ENCODE results near the gene APBB2.

DNA sequence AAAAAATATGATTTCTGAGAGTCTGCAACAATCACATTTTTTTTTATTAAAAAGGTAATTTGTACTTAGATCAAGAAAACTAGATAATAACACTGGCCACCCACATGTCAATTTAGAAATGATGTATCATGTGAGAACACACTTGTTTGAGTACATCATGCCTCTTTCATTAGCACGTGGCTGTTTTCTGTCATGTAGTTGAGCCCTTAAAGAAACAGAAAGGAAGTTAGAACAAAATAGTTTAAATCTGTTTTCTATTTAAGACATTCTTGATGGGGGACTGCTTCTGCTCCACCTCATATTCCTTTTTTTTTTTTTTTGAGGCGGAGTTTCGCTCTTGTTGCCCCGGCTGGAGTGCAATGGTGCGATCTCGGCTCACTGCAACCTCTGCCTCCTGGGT is 257.1 kb downstream of the APBB2 start:
- TF ChIP-seq, protein P1, sequence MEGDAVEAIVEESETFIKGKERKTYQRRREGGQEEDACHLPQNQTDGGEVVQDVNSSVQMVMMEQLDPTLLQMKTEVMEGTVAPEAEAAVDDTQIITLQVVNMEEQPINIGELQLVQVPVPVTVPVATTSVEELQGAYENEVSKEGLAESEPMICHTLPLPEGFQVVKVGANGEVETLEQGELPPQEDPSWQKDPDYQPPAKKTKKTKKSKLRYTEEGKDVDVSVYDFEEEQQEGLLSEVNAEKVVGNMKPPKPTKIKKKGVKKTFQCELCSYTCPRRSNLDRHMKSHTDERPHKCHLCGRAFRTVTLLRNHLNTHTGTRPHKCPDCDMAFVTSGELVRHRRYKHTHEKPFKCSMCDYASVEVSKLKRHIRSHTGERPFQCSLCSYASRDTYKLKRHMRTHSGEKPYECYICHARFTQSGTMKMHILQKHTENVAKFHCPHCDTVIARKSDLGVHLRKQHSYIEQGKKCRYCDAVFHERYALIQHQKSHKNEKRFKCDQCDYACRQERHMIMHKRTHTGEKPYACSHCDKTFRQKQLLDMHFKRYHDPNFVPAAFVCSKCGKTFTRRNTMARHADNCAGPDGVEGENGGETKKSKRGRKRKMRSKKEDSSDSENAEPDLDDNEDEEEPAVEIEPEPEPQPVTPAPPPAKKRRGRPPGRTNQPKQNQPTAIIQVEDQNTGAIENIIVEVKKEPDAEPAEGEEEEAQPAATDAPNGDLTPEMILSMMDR (IDR thresholded peaks at IDR 0.05; ENCODE audit: low read depth, low read length, poor library complexity, severe bottlenecking) = no peak
- no peak for TF ChIP-seq EZH2phosphoT487 (IDR thresholded peaks at IDR 0.05; ENCODE audit: borderline replicate concordance, low read length)

Data from DOHH2 (cell line).